HG02981 (cell line): ENCODE results near the gene SLC14A1.
"Not testable (repeated sequence)": the region's sequence is repeated elsewhere in the genome, so short reads cannot be mapped to it uniquely, and the experiment has no call there.

Experiments used
- ATAC-seq: cut with Tn5 transposase; IDR thresholded peaks from one replicate; pipeline ENCODE4 v1.9.1; 2021; ENCODE audit warnings: mild to moderate bottlenecking, moderate library complexity; ENCODE audit not compliant: unreplicated experiment

SLC14A1 gene

DNA sequence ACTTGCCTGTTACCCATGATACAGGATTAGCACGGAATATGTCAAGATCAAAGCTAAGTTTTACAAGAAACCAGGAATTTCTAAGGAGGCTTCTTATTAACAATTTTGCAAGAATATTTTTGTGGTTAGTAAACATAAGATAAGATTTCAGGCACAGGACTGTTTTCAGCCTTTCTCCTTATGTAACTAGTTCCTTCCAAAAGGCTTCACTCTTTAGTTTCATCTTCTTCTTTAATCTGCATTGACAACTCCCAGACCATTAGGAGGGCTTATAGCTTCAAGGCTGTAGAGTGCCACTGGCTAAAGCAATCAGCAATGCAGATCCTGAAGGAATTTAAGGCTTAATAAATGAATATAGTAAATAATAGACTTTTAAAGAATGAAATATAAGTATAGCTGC is 29.3 kb downstream of the SLC14A1 start:
- no peak for ATAC-seq

DNA sequence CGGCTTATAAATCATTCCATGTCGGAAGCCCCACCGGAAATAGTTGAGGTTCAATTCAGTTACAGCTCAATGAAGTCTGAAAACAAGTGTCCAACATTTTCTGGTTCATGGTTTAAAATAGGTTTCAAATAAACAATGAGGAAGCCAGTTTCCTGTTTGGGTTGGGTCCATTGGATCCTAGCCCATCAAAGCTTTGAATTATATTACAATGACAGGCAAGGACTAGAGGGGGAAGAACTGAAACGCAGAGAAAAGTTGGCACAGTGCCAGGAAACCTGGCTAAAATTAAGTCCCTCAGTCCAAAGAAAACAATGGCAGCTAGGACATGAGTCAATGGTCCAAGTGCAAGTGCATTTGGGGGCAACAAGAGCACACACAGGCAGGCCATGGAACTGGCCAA is 32.0 kb downstream of the SLC14A1 start:
- no peak for ATAC-seq

GRCh38 chr18:45757005-45757404 is 33.0 kb downstream of the SLC14A1 start:
- ATAC-seq: no peak

DNA sequence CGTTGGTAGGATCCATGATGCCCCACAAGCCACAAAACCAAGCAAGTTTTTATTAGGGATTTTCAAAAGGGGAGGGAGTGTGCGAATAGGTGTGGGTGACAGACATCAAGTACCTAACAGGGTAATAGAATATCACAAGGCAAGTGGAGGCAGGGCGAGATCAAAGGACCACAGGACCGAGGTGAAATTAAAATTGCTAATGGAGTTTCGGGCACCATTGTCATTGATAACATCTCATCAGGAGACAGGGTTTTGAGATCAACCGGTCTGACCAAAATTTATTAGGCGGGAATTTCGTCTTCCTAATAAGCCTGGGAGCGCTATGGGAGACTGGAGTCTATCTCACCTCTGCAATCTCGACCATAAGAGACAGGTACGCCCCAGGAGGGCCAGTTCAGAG is 33.7 kb downstream of the SLC14A1 start:
- not testable (repeated sequence) for ATAC-seq

DNA sequence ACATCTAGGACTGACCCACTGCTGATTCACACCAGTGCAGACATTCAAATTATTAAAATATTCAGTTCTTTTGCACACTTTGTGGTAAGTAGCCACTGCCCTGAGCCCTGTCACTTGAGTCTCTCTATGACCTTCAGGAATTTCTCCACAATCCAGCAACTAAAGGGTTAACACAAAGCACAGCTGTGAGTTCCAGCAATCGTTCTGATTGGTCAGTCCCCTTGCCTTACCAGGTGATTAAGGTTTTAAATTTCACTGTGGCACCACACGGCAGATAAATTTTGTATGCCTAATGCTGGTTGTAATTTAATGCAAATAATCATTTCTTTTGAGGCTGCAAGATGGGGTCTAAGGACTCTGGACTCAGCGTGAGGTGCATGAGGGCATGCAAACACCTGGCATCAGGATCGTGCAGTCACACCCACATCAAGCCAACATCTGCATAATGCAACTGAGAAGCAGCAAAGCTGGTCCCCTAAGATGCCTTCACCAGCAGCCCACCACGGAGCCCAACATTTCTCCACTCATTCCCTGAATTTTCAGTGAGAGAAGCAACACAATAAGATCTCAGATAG is 36.6 kb downstream of the SLC14A1 start:
- no peak for ATAC-seq

DNA sequence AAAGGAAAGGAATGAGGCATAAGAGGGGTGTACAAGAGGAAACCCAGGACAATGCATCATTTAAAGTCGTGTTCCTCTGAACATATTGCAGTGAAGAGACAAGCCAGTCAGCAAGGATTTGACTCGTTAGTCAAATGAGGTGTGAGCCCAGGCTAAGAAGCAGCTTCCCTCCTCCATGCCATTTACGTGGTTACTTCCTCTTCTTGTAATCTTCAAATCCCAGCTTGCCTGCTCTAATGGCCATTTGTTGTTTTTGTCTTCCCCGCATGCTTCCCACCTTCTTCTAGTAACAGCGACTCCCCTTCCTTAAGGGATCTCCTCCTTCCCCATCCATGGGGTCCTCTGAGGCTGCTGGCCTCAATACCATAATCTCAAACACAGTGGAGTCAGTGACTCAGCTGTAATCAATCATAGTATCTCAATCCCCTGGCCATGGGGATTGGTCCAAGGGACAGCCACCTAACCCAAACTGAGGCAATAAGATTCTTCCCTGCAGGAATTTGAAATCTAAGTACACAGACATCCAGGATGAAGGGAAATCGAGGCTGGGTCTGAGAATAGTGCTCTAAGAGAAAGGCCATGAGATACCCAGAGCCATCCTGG is 37.6 kb downstream of the SLC14A1 start:
- ATAC-seq: no peak

- no peak for ATAC-seq
These were observed 40.2 kb downstream of the SLC14A1 start for GRCh38 chr18:45764000-45764686.

GRCh38 chr18:45765796-45766195 is 41.8 kb downstream of the SLC14A1 start:
- ATAC-seq: no peak

DNA sequence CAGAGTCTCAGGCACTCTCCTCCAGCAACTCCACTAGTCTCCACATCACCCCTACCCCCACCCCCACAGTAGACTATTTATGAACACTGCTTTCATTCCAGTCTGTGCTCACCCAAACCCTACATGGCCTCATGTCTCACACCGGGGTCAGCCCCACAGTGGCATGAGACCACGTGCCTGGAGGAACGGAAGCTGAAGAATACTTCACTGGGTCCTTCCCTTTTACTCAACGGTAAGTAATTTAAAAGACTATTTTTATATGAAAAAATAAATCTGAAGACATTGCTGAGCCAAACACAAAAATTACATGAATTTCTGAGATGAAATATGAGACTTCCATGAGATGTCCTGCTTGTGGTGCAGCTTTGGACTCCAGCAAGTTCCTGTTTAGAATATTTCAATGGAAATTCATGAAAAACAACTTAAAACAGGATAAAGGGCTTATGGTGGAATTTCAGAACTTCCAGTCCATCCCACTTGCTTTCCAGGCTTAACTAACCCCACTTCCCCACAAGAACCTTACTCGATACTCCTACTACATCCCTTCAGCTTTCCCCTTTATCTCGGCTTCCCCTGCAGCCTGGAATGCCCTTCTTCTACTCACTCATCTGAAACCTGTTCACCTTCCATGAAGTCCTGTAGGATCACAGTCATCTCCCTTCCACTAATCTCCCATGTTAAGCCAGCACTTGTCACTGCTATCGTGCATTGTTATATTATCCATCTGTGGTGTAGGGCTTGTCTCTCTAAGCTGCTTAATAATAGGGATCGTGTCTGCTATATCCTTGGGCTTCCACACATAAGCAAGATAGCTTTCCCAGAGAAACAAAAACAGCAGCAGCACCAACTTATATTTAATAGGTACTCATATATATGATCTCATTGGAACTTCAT is 47.9 kb downstream of the SLC14A1 start:
- no peak for ATAC-seq

- peak; percentile 68 for ATAC-seq
These were observed 50.1 kb downstream of the SLC14A1 start for GRCh38 chr18:45774065-45774521.

DNA sequence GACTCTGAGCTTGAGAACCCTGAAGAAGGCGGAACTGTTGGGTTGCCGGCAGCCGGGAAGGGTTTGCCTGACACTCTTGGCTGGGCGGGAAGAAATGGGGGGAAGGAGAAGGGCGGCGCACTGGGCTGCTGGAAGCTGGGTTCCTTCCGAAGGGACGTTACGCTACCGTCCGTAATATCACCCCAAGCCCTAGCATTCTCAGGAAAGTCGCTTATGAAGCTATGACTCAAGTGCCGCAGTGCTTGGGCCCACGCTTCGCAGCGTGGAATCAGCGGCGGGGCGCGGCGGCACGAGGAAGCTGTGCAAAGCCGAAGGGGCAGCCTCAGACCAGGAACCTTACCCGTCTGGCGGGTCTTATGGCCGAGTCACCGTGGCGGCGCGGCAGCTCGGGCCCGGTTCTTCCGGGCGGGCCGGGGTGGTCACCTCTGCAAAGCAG is 51.3 kb downstream of the SLC14A1 start:
- ATAC-seq: peak; percentile 51

DNA sequence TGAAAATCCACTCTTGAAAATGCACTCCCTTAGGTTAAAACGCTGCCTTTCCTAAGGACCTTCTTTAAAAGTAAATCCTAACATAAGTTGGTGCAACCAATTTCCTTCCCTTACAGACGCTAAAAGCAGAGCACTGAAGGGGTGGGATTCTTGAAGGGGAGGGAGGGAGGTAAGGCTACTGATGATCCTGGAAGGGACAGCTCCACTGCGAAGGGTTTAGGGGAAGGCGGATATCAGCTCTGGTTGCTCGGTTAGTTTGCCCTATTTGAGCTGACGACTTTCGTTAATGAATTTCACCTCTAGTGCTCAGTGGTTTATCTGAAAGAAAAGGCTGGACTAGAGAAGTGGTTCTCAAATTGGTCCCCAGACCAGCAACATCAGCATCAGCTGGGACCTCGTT is 51.8 kb downstream of the SLC14A1 start:
- no peak for ATAC-seq

DNA sequence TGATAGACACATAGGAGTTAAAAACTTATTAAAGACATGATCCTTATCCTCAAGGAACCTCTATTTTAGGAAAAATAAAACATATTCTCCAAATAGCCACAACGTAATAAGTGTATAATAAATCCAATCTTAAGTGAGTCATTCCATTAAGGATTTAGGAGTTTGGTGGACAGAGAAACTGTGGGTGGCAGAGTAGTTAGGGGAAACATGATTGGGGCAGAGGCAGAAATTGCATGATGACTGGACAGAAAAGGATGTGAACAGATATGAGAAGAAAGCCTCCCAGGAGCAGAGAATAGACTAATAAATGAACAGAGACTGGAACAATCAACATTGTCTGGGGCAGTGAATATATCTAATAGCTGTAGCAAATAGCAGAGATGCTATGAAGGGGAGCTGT is 53.4 kb downstream of the SLC14A1 start:
- ATAC-seq: no peak

GRCh38 chr18:45780568-45780967 is 56.6 kb downstream of the SLC14A1 start:
- no peak for ATAC-seq

DNA sequence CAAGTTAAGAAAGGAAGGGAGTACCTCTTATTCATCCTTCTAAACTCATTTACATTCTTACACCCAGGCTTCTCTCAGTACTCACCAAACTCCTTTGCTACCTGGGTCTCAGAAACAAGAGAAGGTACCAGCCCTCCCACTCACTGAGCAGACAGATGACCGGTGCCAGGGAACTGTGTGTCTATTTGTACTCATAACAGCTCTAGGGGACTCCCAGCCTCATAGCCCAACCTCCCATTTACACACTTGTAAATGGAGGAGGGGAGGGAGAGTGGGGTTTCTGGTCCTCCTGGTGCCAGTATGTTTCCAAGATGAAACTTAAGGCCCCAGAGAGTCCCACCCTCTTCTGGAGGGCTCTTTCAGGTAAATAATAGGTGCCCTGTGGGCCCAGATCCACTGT is 58.7 kb downstream of the SLC14A1 start:
- ATAC-seq: no peak

DNA sequence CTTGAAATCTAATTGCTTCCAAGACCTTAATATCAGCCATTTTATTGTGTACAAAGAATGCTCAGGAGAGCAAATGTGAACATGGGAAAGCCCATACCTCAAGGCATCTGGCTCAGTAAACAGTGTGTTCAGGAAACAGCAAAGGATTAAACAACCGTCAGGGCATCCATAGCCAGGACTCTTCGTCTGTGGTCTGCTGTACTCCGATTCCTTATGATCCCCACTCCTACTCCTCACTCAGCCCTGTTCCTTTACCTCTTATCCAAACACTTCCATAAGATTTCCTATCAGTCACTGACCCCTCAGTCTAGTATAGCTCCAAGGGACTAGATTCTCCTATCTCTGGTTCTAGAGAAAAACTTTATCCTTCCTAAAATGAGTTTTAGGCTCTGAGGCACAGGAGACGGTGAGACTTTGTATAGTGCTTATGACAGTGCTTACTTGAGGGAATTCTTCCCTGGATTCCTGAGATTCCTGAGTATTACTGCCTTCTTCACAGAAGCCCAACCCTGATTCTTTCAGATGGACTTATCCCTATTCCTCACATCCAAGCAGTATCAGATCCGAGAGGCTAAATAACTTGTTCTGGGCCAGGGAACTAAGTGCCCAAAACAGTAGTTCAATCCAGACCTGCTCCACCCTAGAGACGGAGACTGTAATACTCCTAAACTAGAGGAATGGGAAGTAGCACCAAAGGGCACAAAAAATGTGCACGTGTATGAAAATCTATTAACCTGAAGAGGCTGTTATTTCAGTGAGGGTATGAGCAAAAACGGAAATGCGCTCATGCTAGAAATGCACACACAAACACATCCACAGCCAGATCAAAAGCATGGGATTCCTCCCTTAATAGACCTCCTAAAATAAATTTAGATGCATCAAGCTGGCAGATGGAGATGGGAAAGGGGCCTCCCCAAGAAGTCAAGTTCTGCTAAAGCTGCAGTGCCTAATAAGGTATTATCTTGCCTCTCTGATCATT is 59.4 kb downstream of the SLC14A1 start:
- no peak for ATAC-seq

DNA sequence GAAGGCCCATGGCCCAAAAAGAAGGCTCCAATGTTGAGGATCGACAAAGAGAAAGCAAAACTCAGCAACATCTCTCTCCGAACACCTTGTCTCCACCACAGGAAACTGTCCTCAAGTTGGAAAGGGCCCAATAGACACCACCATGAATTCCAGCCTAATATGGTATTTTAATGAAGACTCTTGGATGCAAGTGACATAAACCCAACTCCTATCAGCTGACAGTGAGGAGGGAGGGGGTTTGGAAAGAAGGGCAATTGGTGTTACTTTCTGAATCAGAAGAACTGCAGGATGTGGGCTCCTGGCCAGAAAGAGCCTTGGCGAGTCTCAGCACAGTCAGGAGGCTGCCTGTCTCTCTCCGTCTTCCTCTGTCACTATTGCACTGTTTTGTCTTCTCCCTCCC is 61.2 kb downstream of the SLC14A1 start:
- ATAC-seq: no peak

GRCh38 chr18:45786941-45787340 is 63.0 kb downstream of the SLC14A1 start:
- ATAC-seq: no peak

DNA sequence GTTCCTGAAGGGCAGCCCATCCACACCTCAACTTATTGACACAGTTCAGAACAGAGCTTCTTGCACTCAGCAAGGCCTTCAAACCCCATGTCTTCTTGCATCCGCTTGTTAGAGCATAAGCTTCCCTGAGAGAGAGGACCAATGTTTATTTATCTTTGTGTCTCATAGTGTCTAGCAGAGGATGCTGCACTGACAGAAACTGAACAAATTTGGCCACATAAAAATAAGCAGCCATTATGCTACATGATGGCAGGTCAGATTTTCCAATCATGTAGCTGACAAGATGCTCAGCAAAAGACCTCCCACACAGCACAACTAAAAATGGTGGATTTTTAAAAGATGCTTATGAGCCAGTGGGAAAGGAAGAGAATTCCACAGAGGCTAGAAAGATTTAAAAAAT is 63.4 kb downstream of the SLC14A1 start:
- no peak for ATAC-seq

DNA sequence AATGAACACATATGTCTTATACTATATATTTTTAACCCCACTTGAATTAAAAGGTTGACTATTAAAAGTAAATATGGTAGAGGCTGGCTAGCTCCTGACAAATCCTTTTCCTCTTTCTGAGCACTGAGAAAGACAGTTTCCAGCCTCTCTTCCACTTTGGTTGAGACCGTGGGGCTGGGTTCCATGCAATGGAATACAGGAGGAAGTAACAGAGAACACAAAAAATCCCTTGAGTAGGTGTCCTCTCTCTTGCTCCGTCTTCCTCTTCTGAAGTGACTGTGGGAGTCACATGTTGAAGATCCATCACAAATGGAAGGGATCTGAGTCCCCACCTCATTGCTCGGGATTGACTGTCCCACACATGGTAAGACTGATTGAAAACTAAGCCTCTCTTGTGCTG is 64.9 kb downstream of the SLC14A1 start:
- ATAC-seq: no peak
